Small intestine (tissue), 7 donors: ENCODE data around the gene TCP10L. TPM values are rescaled to one million over a fixed set of nuclear protein-coding genes. Genes with fewer than 3 reads are reported as not detected.

Experiments
- DNase-seq, 2 donors: peaks; one replicate each; pipeline versions ENCODE4 v3.0.0 to v3.0.0-alpha.2; 2013
- FAIRE-seq: peaks from 2 replicates; lab custom pipeline; 2012; peaks lifted over from hg19 to GRCh38; lab: Jason Lieb, UNC
- H3K27ac ChIP-seq, 3 donors: one replicate each; pipeline ENCODE4 v1.5.1; 2013; ENCODE audit warnings: low read length in 2 of 3, mild to moderate bottlenecking in 2 of 3, control low read depth in 1 of 3, inconsistent platforms in 1 of 3, low read depth in 1 of 3, moderate library complexity in 1 of 3
- H3K27me3 ChIP-seq, 3 donors: one replicate each; pipeline ENCODE4 v1.6.1; 2013; ENCODE audit warnings: low read length in 3 of 3, inconsistent platforms in 1 of 3; ENCODE audit not compliant: control insufficient read depth in 3 of 3, insufficient read depth in 3 of 3
- H3K36me3 ChIP-seq, 3 donors: one replicate each; pipeline ENCODE4 v1.6.1; 2013; ENCODE audit warnings: low read length in 3 of 3, inconsistent platforms in 1 of 3, low read depth in 1 of 3, mild to moderate bottlenecking in 1 of 3, moderate library complexity in 1 of 3; ENCODE audit not compliant: control insufficient read depth in 3 of 3, insufficient read depth in 2 of 3
- H3K4me1 ChIP-seq, 3 donors: one replicate each; pipeline ENCODE4 v1.6.1; 2013; ENCODE audit warnings: low read length in 2 of 3, inconsistent platforms in 1 of 3, low read depth in 1 of 3, mild to moderate bottlenecking in 1 of 3, moderate library complexity in 1 of 3; ENCODE audit not compliant: control insufficient read depth in 3 of 3, insufficient read depth in 2 of 3
- H3K4me3 ChIP-seq, 3 donors: one replicate each; pipeline ENCODE4 v1.5.1; 2013; ENCODE audit warnings: low read length in 3 of 3, control low read depth in 1 of 3, inconsistent platforms in 1 of 3, low read depth in 1 of 3, mild to moderate bottlenecking in 1 of 3, moderate library complexity in 1 of 3
- H3K9me3 ChIP-seq, 2 donors: one replicate each; pipeline ENCODE4 v1.6.1; 2013; ENCODE audit warnings: low read depth in 1 of 2, low read length in 1 of 2; ENCODE audit not compliant: control insufficient read depth in 2 of 2, insufficient read depth in 1 of 2
- WGBS, 3 donors: extraction: QIAGEN DNeasy Blood & Tissue Kit; methylation state at CpG; one replicate each; pipeline ENCODE4 v1.1.7; 2013; 5-methylcytosine and 5-hydroxymethylcytosine counted together
- polyA plus RNA-seq, 4 donors: library from polyadenylated mRNA; stranded (reverse) in 3 of 4; unstranded in 1 of 4; fragments of 200-250 nt in 3 of 4; fragments of 120-200 nt in 1 of 4; gene quantifications; one replicate each; pipeline versions ENCODE4 v1.2.1 to v1.2.3, GENCODE V29; 2013
- donor health status: healthy with polysubstance abuse.
- donor health status: control.
- donor health status: control.
- donor health status: Bipolar disorder and iron deficiency.
- donor health status: healthy.

TCP10L gene
- polyA plus RNA-seq, 4 donors, result 0.30 to 0.36 TPM; not detected in 2

- Histone ChIP-seq H3K27me3 (no peaks in the 10 kb centered on the region), H3K9me3 (no peaks in the 10 kb centered on the region), H3K4me3 (no peak overlapping the region), H3K36me3 (no peaks in the 10 kb centered on the region), H3K4me1 (no peaks in the 10 kb centered on the region), H3K27ac (no peak overlapping the region)
- FAIRE-seq (no peak), DNase-seq (no peak)
- WGBS, 3 donors, result 90 to 95% (median 92%) methylated on average over 13 of the region's 13 CpGs
These were observed 4.4 kb downstream of the TCP10L start for GRCh38 chr21:32580949-32581348.

GRCh38 chr21:32578107-32578691 lies 7.1 kb downstream of the TCP10L start:
- FAIRE-seq, result no peak
- Histone ChIP-seq H3K27me3 (no peaks in the 10 kb centered on the region), H3K36me3 (no peaks in the 10 kb centered on the region), H3K9me3 (no peaks in the 10 kb centered on the region), H3K4me3 (no peak overlapping the region), H3K27ac (no peak overlapping the region), H3K4me1 (no peaks in the 10 kb centered on the region)
- 42 to 57% (median 53%) methylated on average over 15 of the region's 15 CpGs for WGBS, 3 donors
- DNase-seq, result peak in 1 of 2 donors; percentile 23

- no peaks in the 10 kb centered on the region for H3K4me1 ChIP-seq
- no peaks in the 10 kb centered on the region for H3K36me3 ChIP-seq
- DNase-seq (no peak), FAIRE-seq (no peak)
- H3K9me3 ChIP-seq, result no peaks in the 10 kb centered on the region
- 92 to 93% (median 93%) methylated on average over 11 of the region's 11 CpGs for WGBS, 3 donors
- no peak overlapping the region for H3K4me3 ChIP-seq
- no peak overlapping the region for H3K27ac ChIP-seq
- H3K27me3 ChIP-seq, result no peaks in the 10 kb centered on the region
These were observed 9.3 kb downstream of the TCP10L start for GRCh38 chr21:32576011-32576410.

- no peaks in the 10 kb centered on the region for H3K36me3 ChIP-seq
- 87 to 90% (median 89%) methylated on average over 26 of the region's 26 CpGs for WGBS, 3 donors
- H3K27ac ChIP-seq, result no peak overlapping the region
- DNase-seq, result no peak
- FAIRE-seq, result no peak
- no peak overlapping the region for H3K4me3 ChIP-seq
- no peaks in the 10 kb centered on the region for H3K4me1 ChIP-seq
- no peaks in the 10 kb centered on the region for H3K9me3 ChIP-seq
- no peaks in the 10 kb centered on the region for H3K27me3 ChIP-seq
These were observed 10.1 kb downstream of the TCP10L start for GRCh38 chr21:32574946-32575925.

DNA sequence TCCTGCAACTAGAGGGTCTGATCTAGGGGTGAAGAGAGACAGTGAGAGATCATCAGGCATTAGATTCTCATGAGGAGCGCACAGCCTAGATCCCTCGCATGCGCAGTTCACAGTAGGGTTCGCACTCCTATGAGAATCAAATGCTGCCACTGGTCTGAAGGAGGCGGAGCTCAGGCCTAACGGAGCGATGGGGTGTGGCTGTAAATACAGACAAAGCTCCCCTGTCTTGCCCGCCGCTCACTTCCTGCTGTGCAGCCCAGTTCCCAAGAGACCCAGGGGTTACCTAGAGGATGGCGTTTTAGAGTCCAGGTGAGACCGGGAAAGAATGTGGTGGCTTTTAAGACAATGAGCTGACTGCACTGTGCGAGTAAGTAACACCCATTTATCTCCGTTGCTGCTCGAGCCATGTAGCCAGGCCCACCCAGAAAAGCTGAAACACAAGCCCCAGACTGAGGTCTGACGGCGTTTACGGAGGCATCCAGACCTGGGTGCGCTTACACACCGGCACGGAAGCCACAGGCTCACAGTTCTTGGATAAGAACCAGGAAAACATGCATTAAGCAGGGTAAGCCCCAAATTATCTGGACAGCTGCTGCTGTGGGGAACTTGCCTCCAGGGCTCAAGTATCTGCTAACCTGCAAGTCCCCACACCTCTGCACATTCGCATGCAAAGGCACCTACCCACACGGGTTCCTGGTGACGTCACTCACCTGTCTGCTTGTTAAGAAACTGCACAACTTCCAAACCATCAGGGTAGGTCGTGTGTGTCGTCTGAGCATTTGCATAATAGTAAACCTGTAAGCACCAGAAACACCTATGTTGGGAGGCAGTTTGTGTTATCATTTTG lies 12.5 kb downstream of the TCP10L start:
- peak; percentile 31 to 65 for DNase-seq
- WGBS, 3 donors, result 15 to 59% (median 43%) methylated on average over 25 of the region's 25 CpGs
- Histone ChIP-seq H3K4me3 (no peak overlapping the region), H3K27ac (peak overlapping the region in 1 of 3 donors; percentile 41), H3K27me3 (no peaks in the 10 kb centered on the region), H3K4me1 (no peaks in the 10 kb centered on the region), H3K36me3 (no peaks in the 10 kb centered on the region), H3K9me3 (no peaks in the 10 kb centered on the region)
- no peak for FAIRE-seq

DNA sequence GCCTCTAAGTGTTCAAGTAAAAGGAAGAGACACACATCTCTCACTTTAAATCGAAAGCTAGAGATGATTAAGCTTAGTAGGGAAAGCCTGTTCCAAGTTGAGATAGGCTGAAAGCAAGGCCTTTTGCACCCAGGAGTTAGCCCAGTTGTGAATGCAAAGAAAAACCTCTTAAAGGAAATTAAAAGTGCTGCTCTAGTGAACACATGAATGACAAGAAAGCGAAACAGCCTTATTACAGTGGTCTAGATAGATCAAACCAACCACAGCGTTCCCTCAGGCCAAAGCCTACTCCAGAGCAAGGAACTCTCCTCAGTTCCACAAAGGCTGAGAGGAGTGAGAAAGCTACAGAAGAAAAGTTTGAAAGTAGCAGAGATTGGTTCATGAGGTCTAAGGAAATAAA lies 14.9 kb downstream of the TCP10L start:
- no peak overlapping the region for H3K4me3 ChIP-seq
- H3K36me3 ChIP-seq, result no peaks in the 10 kb centered on the region
- no peak for DNase-seq
- WGBS, 3 donors, result 83 to 85% (median 84%) methylated on average over 3 of the region's 3 CpGs
- FAIRE-seq, result no peak
- H3K9me3 ChIP-seq, result no peaks in the 10 kb centered on the region
- H3K27me3 ChIP-seq, result no peaks in the 10 kb centered on the region
- no peaks in the 10 kb centered on the region for H3K4me1 ChIP-seq
- no peak overlapping the region for H3K27ac ChIP-seq

DNA sequence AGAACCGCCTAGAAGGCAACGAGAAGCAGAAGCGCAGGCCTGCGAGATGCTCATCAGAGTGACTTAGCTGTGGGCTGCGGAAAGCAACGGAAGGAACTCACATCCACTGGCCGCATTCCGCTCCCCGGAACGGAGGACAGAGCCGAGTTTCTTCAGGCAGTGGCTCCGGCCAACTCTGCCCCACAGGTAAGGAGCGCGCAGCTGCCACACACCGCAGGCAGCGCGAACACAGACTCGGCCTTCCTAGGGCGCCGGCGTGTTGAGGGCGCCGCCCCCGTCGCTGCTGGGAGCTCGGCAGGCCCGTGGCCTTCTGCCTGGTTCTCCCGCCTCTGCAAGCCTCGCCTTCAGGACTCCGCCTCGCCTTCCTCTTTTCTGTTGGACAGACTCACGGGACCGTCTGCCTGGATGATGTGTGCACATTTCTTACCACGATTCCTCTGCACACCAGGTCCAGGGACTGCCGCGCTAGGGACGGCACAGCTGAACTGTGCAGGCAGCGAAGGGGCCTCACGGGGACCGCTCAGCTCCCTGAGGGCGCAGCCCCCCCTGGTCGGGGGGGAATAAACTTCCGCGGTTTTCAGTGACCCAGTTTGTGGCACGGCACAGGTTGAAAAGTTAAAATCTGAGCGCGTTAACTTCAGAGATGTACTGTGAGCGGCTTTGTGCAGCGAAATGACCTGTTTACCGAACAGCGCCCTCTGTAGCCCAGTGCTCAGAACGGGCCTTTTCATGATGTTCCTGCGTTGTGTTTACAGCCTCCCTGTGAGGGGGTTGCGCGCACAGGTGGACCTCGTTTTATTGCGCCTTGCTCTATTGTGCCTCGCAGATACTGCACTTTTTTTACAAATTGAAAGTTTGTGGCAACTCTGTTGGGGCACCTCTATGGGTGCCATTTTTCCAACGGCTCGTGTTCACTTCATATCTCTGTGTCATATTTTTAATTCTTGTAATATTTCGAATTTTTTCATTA lies 15.8 kb downstream of the TCP10L start:
- Histone ChIP-seq H3K4me1 (no peaks in the 10 kb centered on the region), H3K4me3 (peak overlapping the region; percentile 3 to 63 (median 55)), H3K27ac (peak overlapping the region in 2 of 3 donors; percentile 21 to 50), H3K36me3 (no peaks in the 10 kb centered on the region), H3K9me3 (no peaks in the 10 kb centered on the region), H3K27me3 (no peaks in the 10 kb centered on the region)
- FAIRE-seq (no peak), DNase-seq (peak; percentile 79 to 87)
- WGBS, 3 donors, result 1 to 4% (median 2%) methylated on average over 60 to 61 of the region's 61 CpGs
